ENCODE measurements around the gene PARD3.
"Not testable (repeated sequence)": the region's sequence is repeated elsewhere in the genome, so short reads cannot be mapped to it uniquely, and the experiment has no call there.

The PARD3 gene

DNA sequence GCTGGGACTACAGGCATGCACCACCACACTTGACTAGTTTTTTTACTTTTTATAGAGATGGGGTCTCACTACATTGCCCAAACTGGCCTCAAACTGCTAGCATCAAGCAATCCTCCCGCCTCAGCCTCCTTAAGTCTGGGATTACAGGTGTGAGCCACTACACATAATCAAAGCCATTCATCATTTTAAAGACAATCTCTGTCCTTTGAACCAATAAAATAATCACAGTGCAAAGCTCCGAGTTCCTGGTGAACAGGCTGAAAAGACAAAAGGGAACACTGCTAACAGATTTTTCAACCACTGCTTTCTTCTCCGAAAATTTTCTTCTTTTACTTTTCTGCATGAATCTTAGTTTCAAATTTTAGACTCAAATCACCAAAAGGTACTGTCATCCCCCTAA, 58.5 kb downstream of the PARD3 start:
- Histone ChIP-seq H2AFZ (ENCODE audit: low read depth, low read length, severe bottlenecking) (no peak overlapping the region), H3K4me2 (ENCODE audit: low read depth, low read length, poor library complexity, severe bottlenecking) (no peak overlapping the region), H3K9ac (ENCODE audit: low read length) (no peak overlapping the region), H3K36me3 (ENCODE audit: low read length) (no peaks in the 10 kb centered on the region), H3K27me3 (ENCODE audit: low read length) (no peaks in the 10 kb centered on the region), H3F3A (ENCODE audit: insufficient read depth) (no peaks in the 10 kb centered on the region), H3K9me3 (ENCODE audit: insufficient read depth, low read length) (no peaks in the 10 kb centered on the region), H4K20me1 (ENCODE audit: low read depth, low read length) (no peaks in the 10 kb centered on the region), H3K27ac (ENCODE audit: low read depth, low read length) (no peak overlapping the region), H3K79me2 (ENCODE audit: insufficient read depth, low read length) (no peaks in the 10 kb centered on the region), H3K4me3 (ENCODE audit: insufficient read depth, low read length, poor library complexity, severe bottlenecking) (no peak overlapping the region), H3K9me2 (replicated peaks; ENCODE audit: insufficient read depth, low read length) (no peaks in the 10 kb centered on the region)
- TF ChIP-seq, protein P1, sequence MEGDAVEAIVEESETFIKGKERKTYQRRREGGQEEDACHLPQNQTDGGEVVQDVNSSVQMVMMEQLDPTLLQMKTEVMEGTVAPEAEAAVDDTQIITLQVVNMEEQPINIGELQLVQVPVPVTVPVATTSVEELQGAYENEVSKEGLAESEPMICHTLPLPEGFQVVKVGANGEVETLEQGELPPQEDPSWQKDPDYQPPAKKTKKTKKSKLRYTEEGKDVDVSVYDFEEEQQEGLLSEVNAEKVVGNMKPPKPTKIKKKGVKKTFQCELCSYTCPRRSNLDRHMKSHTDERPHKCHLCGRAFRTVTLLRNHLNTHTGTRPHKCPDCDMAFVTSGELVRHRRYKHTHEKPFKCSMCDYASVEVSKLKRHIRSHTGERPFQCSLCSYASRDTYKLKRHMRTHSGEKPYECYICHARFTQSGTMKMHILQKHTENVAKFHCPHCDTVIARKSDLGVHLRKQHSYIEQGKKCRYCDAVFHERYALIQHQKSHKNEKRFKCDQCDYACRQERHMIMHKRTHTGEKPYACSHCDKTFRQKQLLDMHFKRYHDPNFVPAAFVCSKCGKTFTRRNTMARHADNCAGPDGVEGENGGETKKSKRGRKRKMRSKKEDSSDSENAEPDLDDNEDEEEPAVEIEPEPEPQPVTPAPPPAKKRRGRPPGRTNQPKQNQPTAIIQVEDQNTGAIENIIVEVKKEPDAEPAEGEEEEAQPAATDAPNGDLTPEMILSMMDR (IDR thresholded peaks at IDR 0.05; ENCODE audit: insufficient read depth, low read length, poor library complexity, severe bottlenecking): no peak
- TF ChIP-seq EZH2phosphoT487 (conservative IDR thresholded peaks at IDR 0.05; ENCODE audit: low read length): no peak

DNA sequence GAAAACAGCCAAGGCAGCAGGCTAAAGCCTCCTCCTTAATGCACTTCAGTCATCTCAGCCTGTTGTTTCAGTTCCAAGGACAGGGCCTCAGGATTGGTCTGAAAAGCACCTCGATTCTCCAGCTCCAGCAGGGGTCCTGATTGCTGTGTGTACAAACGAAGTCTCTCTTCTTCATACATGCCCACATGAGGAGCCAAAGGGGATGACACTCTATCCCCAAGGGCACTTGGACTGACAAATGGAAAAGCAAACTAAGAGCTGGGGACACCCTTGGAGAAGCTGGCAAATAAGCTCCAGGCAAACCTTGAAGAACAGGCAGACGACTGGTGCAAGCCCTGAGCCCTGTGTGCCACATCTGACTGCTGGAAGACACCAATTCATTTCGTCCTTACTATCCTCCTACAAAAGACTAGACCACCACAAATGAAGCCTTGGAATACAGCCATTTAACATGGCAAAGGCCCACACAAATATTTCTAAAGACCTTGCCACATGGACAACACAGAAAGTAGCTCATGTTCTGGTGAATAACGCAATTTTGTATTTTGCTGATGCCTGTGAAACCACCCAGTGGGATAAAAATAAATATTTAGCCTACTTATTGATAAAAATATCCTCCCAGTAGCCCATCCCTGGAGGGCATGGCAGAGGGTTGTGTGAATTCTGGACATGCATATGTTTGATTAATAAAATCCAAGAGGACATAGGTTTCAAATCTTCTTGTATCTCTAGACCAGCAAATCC, 61.9 kb downstream of the PARD3 start:
- Histone ChIP-seq H2AFZ (ENCODE audit: low read depth, low read length, severe bottlenecking) (no peak overlapping the region), H3K9me2 (replicated peaks; ENCODE audit: insufficient read depth, low read length) (no peaks in the 10 kb centered on the region), H3K9me3 (ENCODE audit: insufficient read depth, low read length) (no peaks in the 10 kb centered on the region), H3K79me2 (ENCODE audit: insufficient read depth, low read length) (no peaks in the 10 kb centered on the region), H3K27me3 (ENCODE audit: low read length) (no peaks in the 10 kb centered on the region), H3K36me3 (ENCODE audit: low read length) (no peaks in the 10 kb centered on the region), H3K4me2 (ENCODE audit: low read depth, low read length, poor library complexity, severe bottlenecking) (no peak overlapping the region), H3F3A (ENCODE audit: insufficient read depth) (no peaks in the 10 kb centered on the region), H4K20me1 (ENCODE audit: low read depth, low read length) (no peaks in the 10 kb centered on the region), H3K4me3 (ENCODE audit: insufficient read depth, low read length, poor library complexity, severe bottlenecking) (no peak overlapping the region), H3K27ac (ENCODE audit: low read depth, low read length) (no peak overlapping the region), H3K9ac (ENCODE audit: low read length) (no peak overlapping the region)
- TF ChIP-seq, protein P1 (IDR thresholded peaks at IDR 0.05; ENCODE audit: insufficient read depth, low read length, poor library complexity, severe bottlenecking): no peak
- TF ChIP-seq EZH2phosphoT487 (conservative IDR thresholded peaks at IDR 0.05; ENCODE audit: low read length): no peak

DNA sequence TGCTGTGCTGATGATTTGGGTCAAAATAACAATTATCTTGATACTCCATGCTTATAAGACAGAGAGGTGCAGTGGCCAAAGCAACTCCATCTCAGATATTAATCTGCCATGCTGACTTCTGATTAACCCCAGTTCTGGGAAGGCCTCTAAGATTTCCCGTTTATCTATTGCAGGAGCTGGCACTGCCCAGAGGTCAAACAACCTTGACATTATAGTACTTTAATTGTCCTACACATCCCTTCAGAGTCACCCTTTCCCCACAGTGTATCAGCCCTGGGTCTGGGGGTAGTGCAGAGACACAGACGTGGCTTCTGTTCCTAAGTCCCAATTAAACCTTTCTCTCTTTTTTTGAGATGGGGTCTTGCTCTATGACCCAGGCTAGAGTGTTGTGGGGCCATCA, 63.8 kb downstream of the PARD3 start:
- no peak overlapping the region for H3K4me2 ChIP-seq (ENCODE audit: low read depth, low read length, poor library complexity, severe bottlenecking)
- H3K27ac ChIP-seq (ENCODE audit: low read depth, low read length): no peak overlapping the region
- no peak overlapping the region for H2AFZ ChIP-seq (ENCODE audit: low read depth, low read length, severe bottlenecking)
- no peaks in the 10 kb centered on the region for H3K79me2 ChIP-seq (ENCODE audit: insufficient read depth, low read length)
- no peaks in the 10 kb centered on the region for H3K9me3 ChIP-seq (ENCODE audit: insufficient read depth, low read length)
- no peaks in the 10 kb centered on the region for H3K27me3 ChIP-seq (ENCODE audit: low read length)
- no peaks in the 10 kb centered on the region for H3K36me3 ChIP-seq (ENCODE audit: low read length)
- no peak for TF ChIP-seq EZH2phosphoT487 (conservative IDR thresholded peaks at IDR 0.05; ENCODE audit: low read length)
- TF ChIP-seq, protein P1 (IDR thresholded peaks at IDR 0.05; ENCODE audit: insufficient read depth, low read length, poor library complexity, severe bottlenecking): no peak
- no peak overlapping the region for H3K9ac ChIP-seq (ENCODE audit: low read length)
- H3K9me2 ChIP-seq (replicated peaks; ENCODE audit: insufficient read depth, low read length): no peaks in the 10 kb centered on the region
- no peaks in the 10 kb centered on the region for H4K20me1 ChIP-seq (ENCODE audit: low read depth, low read length)
- H3K4me3 ChIP-seq (ENCODE audit: insufficient read depth, low read length, poor library complexity, severe bottlenecking): no peak overlapping the region
- H3F3A ChIP-seq (ENCODE audit: insufficient read depth): no peaks in the 10 kb centered on the region

DNA sequence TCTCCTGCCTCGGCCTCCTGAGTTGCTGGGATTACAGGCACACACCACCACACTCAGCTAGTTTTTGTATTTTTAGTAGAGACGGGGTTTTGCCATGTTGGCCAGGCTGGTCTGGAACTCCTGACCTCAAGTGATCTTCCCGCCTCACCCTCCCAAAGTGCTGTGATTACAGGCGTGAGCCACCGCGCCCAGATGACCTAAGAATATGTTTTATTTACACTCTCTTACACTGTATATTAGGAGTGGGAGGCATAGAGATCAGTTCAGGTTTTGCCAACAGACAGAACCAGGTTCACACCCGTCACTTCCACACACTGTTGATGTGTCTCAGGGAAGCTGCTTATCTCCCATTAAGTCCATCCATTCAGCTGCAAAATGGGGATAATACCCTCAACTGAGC, 64.3 kb downstream of the PARD3 start:
- H3F3A ChIP-seq (ENCODE audit: insufficient read depth); H3K9me3 ChIP-seq (ENCODE audit: insufficient read depth, low read length); H3K9ac ChIP-seq (ENCODE audit: low read length); H3K27me3 ChIP-seq (ENCODE audit: low read length); H2AFZ ChIP-seq (ENCODE audit: low read depth, low read length, severe bottlenecking); H3K4me2 ChIP-seq (ENCODE audit: low read depth, low read length, poor library complexity, severe bottlenecking); H3K9me2 ChIP-seq (replicated peaks; ENCODE audit: insufficient read depth, low read length); H3K79me2 ChIP-seq (ENCODE audit: insufficient read depth, low read length); H3K27ac ChIP-seq (ENCODE audit: low read depth, low read length); H3K4me3 ChIP-seq (ENCODE audit: insufficient read depth, low read length, poor library complexity, severe bottlenecking); H3K36me3 ChIP-seq (ENCODE audit: low read length); H4K20me1 ChIP-seq (ENCODE audit: low read depth, low read length): not testable (repeated sequence)
